ENCODE results near the gene LEFTY2. TPM values are rescaled to one million over a fixed set of nuclear protein-coding genes. Genes with fewer than 3 reads are reported as not detected.

LEFTY2 gene
- total and polyA plus RNA-seq, 9 of the 15 experiments (the other 6 are each of a cell fraction or from before 2014, with no cell fraction given): 0.04 to 0.14 TPM; not detected in 7

DNA sequence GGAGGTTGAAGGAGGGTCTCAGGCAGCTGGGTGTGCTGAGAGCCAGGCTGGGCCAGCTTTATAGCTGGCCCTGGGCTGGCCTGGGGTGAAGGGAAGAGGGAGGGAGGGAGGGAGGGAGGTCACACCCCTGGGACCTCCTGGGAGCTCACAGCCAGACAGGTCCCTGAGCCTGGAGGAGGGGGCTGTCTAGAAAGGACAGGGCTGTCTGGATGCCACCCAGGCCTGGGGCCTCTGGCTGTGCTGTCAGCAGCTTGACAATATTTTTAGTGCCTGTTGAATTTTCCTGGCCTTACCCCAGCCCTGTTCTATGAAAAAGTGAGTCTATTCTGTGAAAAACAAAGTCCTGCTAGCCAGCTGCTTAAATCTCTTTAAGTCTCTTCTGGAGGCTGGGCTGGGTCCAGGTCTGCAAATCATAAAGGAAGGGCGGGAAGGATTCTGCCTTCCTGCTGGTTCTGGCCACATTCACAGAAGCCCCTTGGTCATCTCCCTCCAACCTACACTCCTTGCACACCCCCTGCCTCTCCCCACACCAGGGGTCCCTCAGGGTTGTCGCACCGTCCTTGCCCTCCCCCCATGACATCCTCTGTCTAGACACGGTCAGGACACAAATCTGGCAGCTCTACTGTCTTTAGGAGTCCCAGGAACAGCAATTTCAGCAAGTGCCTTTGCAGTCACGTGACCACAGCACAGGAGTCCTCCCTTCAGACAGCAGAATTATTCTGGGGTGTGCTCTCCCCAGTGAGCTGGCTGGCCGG lies at the start of gene LEFTY2 (continued):
- TF ChIP-seq, protein P1, sequence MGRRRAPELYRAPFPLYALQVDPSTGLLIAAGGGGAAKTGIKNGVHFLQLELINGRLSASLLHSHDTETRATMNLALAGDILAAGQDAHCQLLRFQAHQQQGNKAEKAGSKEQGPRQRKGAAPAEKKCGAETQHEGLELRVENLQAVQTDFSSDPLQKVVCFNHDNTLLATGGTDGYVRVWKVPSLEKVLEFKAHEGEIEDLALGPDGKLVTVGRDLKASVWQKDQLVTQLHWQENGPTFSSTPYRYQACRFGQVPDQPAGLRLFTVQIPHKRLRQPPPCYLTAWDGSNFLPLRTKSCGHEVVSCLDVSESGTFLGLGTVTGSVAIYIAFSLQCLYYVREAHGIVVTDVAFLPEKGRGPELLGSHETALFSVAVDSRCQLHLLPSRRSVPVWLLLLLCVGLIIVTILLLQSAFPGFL (CRISPR knock-in tag; IDR thresholded peaks at IDR 0.05): no peak
- TF ChIP-seq POLR2A (conservative IDR thresholded peaks at IDR 0.05): no peak
- TF ChIP-seq PCBP2 (IDR thresholded peaks at IDR 0.05; ENCODE audit: low read depth, low read length, poor library complexity, severe bottlenecking): no peak
- no peak for TF ChIP-seq ESRRB (CRISPR knock-in tag; IDR thresholded peaks at IDR 0.05; ENCODE audit: borderline replicate concordance)
- no peak for TF ChIP-seq MYC (IDR thresholded peaks at IDR 0.05; ENCODE audit: low read depth, low read length)
- TF ChIP-seq MYC (CRISPR knock-in tag; IDR thresholded peaks at IDR 0.05; ENCODE audit: borderline replicate concordance, low read depth): no peak
- TF ChIP-seq, protein P2, sequence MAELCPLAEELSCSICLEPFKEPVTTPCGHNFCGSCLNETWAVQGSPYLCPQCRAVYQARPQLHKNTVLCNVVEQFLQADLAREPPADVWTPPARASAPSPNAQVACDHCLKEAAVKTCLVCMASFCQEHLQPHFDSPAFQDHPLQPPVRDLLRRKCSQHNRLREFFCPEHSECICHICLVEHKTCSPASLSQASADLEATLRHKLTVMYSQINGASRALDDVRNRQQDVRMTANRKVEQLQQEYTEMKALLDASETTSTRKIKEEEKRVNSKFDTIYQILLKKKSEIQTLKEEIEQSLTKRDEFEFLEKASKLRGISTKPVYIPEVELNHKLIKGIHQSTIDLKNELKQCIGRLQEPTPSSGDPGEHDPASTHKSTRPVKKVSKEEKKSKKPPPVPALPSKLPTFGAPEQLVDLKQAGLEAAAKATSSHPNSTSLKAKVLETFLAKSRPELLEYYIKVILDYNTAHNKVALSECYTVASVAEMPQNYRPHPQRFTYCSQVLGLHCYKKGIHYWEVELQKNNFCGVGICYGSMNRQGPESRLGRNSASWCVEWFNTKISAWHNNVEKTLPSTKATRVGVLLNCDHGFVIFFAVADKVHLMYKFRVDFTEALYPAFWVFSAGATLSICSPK (IDR thresholded peaks at IDR 0.05; ENCODE audit: borderline replicate concordance): no peak
- TF ChIP-seq, protein P3, sequence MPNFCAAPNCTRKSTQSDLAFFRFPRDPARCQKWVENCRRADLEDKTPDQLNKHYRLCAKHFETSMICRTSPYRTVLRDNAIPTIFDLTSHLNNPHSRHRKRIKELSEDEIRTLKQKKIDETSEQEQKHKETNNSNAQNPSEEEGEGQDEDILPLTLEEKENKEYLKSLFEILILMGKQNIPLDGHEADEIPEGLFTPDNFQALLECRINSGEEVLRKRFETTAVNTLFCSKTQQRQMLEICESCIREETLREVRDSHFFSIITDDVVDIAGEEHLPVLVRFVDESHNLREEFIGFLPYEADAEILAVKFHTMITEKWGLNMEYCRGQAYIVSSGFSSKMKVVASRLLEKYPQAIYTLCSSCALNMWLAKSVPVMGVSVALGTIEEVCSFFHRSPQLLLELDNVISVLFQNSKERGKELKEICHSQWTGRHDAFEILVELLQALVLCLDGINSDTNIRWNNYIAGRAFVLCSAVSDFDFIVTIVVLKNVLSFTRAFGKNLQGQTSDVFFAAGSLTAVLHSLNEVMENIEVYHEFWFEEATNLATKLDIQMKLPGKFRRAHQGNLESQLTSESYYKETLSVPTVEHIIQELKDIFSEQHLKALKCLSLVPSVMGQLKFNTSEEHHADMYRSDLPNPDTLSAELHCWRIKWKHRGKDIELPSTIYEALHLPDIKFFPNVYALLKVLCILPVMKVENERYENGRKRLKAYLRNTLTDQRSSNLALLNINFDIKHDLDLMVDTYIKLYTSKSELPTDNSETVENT (CRISPR knock-in tag; IDR thresholded peaks at IDR 0.05): 0 out of 2 replicates have a peak, but pooled peaks have one; percentile 53
- no peak for TF ChIP-seq PURB (CRISPR knock-in tag; IDR thresholded peaks at IDR 0.05; ENCODE audit: low read depth)
- TF ChIP-seq ZNF280A (IDR thresholded peaks at IDR 0.05; ENCODE audit: low read depth, partially characterized antibody): no peak
- no peak for TF ChIP-seq RREB1 (CRISPR knock-in tag; IDR thresholded peaks at IDR 0.05)
- no peak for TF ChIP-seq RBM34 (IDR thresholded peaks at IDR 0.05; ENCODE audit: borderline replicate concordance, insufficient read depth, low read length)
- no peak for TF ChIP-seq SMARCC2 (IDR thresholded peaks at IDR 0.05; ENCODE audit: low read depth)
